ENCODE results near the gene ELMOD3. TPM values are rescaled to one million over a fixed set of nuclear protein-coding genes. Genes with fewer than 3 reads are reported as not detected.

Gene ELMOD3
- total RNA-seq (2022; extraction: Qiagen RNA extraction), result 10.8 to 14.5 TPM (median 12.7 TPM) in 5 replicates

DNA sequence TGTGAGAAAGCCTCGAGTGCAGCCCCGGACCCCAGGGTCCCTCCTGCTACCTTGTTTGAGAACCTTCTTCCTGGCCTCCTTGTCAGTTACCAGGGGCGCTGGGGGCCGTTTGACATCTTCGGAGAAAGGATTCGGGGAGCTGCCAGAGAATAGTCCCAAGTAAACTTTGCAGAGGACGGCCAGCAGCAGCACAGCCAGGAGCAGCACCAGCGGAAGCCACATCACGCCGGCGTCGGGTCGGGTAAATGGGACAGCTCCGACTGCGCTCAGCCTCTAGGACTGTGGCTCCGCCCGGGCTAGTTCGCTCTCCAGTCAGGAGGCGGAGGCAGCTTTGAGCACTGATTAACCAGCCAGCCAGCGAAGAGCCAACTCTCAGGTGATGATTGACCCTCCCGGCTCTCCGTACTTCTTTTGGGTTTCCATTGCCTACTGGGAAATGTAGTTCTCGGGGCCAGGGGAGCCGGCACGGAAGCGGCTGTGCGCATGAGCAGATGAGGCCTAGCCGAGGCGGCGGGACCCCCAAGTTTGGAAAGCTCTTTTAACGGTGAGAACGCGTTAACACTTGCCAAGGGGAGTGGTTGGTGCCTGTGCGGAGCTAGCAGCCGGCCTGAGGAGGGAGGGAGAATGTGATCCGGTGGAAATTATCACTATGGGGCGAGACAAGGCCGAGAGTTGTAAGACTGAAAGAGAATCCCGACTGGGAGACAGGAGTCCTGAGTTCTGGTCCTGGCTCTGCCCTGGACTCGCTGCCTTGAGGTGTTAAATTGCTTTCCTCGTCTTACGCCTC is at the start of gene ELMOD3, which contains the start of gene RETSAT:
Gene ELMOD3, plus strand, starts transcription at position 484 of the 787 bp plus-strand sequence. CDS start 2,430 bp downstream, outside the sequence.
Gene RETSAT, minus strand, starts transcription at position 243 of the 787 bp plus-strand sequence. Its CDS starts 21 bp downstream, at position 222.

DNA sequence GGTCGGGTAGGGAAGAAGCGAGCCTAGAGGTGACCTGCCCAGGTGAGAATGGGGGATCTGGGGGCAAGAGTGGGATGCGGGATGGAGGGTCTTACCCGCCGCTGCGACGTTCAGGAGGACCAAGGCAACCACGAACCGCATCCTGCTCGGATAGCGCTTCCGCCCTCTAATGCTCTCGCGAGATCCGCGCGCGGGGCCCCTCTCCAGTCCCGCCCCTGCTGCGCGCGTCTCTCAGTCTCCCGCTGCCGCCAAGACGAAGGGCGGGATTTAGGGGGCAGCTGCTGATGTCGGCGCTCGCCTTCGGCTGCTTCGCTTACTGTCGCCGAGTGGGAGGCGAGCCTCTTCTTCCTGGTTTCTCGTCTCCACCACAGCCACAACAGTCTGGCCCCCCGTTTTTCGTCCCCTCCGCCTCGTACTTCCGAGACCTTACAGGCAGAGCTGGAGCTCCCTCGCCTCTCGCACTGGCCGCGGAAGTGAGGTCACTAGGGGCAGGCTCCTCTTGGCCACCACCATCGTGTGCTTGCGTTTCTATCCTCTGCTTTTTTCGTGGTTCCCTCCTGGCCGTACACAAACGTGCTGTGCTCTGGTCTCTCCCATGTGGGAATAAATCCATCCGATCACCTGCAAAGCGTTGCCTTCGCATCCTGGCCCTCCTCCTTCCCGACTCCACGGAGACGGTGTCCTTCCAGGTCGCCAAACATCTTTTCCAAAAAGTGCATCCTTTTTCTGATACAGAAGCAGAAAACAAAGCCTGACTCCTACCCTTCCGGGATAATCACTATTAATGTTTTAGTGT is 26.5 kb upstream of the ELMOD3 start, which contains the start of gene TGOLN2:
Gene TGOLN2, minus strand, starts transcription at position 168 of the 796 bp plus-strand sequence. Its CDS starts 27 bp downstream, at position 141.

DNA sequence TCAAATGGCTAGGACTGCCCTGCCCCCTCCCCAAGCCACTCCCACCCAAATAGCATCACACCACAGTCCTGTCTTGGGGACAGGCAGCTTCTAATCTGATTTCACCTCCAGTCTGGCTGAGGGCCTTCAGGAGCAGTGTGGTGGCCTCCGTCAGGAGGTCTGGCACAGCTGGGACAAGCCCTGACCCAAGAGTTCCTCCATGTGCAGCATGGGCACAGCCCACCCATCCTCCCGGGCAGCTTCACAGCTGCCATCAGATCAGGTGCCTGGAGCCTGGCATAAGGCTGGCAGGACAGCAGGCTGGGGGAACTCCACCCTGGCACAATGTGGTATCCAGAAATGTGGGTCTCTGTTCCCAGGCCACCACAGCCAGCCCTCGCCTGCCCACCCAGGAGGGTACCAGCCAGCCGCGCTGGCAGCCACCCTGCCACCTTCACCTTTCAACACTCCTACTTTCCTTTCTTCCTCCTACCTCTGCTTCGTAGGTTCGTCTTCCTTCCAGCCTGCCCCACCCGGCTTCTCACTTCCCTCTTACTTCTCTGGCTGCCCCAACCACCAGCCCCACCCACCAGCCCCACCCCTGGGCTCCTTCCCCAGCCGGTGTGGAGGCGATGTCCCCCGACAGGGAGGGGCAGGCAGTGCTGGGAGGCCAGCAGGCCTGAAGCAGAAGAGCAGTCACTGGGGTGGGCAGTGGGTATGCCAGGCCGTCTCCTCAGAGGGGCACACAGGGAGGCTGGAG is 55.4 kb downstream of the ELMOD3 start, which contains the start of gene CAPG:
Gene CAPG, minus strand, starts transcription at position 522 of the 739 bp plus-strand sequence. CDS start 8,221 bp downstream, outside the sequence.

DNA sequence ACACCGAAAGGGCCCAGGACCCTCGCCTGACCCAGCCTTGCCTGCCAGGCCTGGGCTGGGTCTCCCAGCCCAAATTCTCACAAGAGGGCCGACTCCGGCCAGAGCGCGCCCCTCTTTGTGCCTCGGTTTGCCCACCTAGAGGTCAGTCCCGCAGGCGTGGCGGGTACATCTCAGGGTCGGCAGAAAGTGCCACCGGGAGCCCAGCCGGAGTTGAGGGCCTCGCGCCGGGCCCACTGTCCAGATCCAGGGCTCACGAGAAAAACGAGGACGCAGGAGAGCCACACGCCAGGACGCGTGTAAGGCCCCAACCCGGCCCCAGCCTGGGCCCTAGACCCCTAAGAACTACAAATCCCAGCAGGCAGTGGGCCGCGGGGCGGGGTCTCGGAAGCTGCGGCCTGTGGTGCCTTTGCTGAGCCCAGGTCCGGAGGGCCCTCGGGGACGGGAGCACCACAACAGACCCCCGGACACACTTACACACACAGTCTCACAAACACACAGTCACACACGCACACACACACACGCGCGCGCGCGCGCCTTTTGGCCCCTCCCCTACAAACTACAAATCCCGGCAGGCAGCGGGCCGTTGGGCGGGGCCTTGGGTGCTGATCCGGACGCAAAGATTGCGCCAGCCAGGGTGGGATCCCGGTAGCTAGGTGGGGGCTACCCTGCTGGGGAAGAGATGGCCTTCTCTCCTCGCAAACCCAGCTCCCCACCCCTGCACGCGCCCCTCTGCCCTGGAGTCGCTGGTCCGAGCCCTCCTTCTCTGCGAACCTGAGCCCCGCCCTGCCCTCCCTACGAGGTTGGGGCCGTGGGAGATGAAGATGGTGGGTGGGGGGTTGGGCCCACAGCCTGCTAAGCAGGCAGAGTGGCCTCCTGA is 63.8 kb downstream of the ELMOD3 start, which contains the start of gene SH2D6:
Gene SH2D6, plus strand, starts transcription at position 583 of the 877 bp plus-strand sequence. CDS start 10,752 bp downstream, outside the sequence.

Other genes starting within 250 kb of the ELMOD3 start
- gene TCF7L1, start 221.4 kb upstream of the ELMOD3 start, total RNA-seq (2022; extraction: Qiagen RNA extraction), result 6.7 to 9.5 TPM (median 9.2 TPM) in 5 replicates
- gene TGOLN2, start 26.8 kb upstream of the ELMOD3 start, total RNA-seq (2022; extraction: Qiagen RNA extraction), result 85.6 to 109 TPM (median 101 TPM) in 5 replicates
- gene RETSAT, start 241 bp upstream of the ELMOD3 start, total RNA-seq (2022; extraction: Qiagen RNA extraction), result 49.0 to 54.9 TPM (median 52.0 TPM) in 5 replicates
- 81.9 to 122 TPM (median 101 TPM) in 5 replicates for gene CAPG, start 55.6 kb downstream of the ELMOD3 start, total RNA-seq (2022; extraction: Qiagen RNA extraction)
- gene SH2D6, start 63.9 kb downstream of the ELMOD3 start, total RNA-seq (2022; extraction: Qiagen RNA extraction), result 0.50 to 1.1 TPM (median 0.87 TPM) in 5 replicates
- 461 to 486 TPM (median 479 TPM) in 5 replicates for gene MAT2A, start 184.4 kb downstream of the ELMOD3 start, total RNA-seq (2022; extraction: Qiagen RNA extraction)
- 36.1 to 46.7 TPM (median 44.7 TPM) in 5 replicates for gene GGCX, start 206.7 kb downstream of the ELMOD3 start, total RNA-seq (2022; extraction: Qiagen RNA extraction)
- gene VAMP8, start 222.8 kb downstream of the ELMOD3 start, total RNA-seq (2022; extraction: Qiagen RNA extraction), result 15.2 to 18.7 TPM (median 16.4 TPM) in 5 replicates
- gene VAMP5, start 229.7 kb downstream of the ELMOD3 start, total RNA-seq (2022; extraction: Qiagen RNA extraction), result 0.24 to 0.55 TPM in 2 of 5 replicates, not detected in the others
- 186 to 198 TPM (median 192 TPM) in 5 replicates for gene RNF181, start 241.0 kb downstream of the ELMOD3 start, total RNA-seq (2022; extraction: Qiagen RNA extraction)
- 10.8 to 14.2 TPM (median 13.8 TPM) in 5 replicates for gene TMEM150A, start 247.9 kb downstream of the ELMOD3 start, total RNA-seq (2022; extraction: Qiagen RNA extraction)

All from A549 treated with CORT108297 at 1 μM for 4 hours (cell line).